Superior temporal gyrus (tissue), 1 donor: ENCODE measurements around the gene PCDHA6.
A peak's percentile ranks its signal among the peaks of the same experiment; 100 is the strongest.
"Not testable (repeated sequence)": the region's sequence is repeated elsewhere in the genome, so short reads cannot be mapped to it uniquely, and the experiment has no call there.

Experiments used
- DNase-seq: peaks from one replicate; pipeline ENCODE4 v3.0.0-alpha.2; 2016; ENCODE audit errors: extremely low spot score

PCDHA6 gene

GRCh38 chr5:140857177-140857986, 29.6 kb downstream of the PCDHA6 start:
- no peak for DNase-seq

- DNase-seq, result no peak
These were observed 30.2 kb downstream of the PCDHA6 start for GRCh38 chr5:140857987-140858240.

GRCh38 chr5:140862441-140863295, 34.9 kb downstream of the PCDHA6 start:
- DNase-seq, result no peak

GRCh38 chr5:140868721-140869554, 41.2 kb downstream of the PCDHA6 start, which contains the start of gene PCDHA11:
TSS of gene PCDHA11 (plus strand) at chr5:140868957. CDS start at chr5:140869104, 147 bp downstream.
- peak; percentile 72 for DNase-seq

GRCh38 chr5:140869555-140869886, 41.8 kb downstream of the PCDHA6 start:
- peak; percentile 67 for DNase-seq

GRCh38 chr5:140870221-140871201, 42.8 kb downstream of the PCDHA6 start:
- no peak for DNase-seq

- peak; percentile 15 for DNase-seq
These were observed 47.6 kb downstream of the PCDHA6 start, which contains the start of gene PCDHA12 for GRCh38 chr5:140875085-140876065. TSS of gene PCDHA12 (plus strand) at chr5:140875308. CDS start at chr5:140875473, 165 bp downstream.

GRCh38 chr5:140876541-140877261, 48.9 kb downstream of the PCDHA6 start:
- DNase-seq, result not testable (repeated sequence)

GRCh38 chr5:140877262-140877581, 49.5 kb downstream of the PCDHA6 start:
- no peak for DNase-seq
